ENCODE results near the gene CRTC3.
"Not testable (repeated sequence)": the region's sequence is repeated elsewhere in the genome, so short reads cannot be mapped to it uniquely, and the experiment has no call there.

CRTC3 gene

DNA sequence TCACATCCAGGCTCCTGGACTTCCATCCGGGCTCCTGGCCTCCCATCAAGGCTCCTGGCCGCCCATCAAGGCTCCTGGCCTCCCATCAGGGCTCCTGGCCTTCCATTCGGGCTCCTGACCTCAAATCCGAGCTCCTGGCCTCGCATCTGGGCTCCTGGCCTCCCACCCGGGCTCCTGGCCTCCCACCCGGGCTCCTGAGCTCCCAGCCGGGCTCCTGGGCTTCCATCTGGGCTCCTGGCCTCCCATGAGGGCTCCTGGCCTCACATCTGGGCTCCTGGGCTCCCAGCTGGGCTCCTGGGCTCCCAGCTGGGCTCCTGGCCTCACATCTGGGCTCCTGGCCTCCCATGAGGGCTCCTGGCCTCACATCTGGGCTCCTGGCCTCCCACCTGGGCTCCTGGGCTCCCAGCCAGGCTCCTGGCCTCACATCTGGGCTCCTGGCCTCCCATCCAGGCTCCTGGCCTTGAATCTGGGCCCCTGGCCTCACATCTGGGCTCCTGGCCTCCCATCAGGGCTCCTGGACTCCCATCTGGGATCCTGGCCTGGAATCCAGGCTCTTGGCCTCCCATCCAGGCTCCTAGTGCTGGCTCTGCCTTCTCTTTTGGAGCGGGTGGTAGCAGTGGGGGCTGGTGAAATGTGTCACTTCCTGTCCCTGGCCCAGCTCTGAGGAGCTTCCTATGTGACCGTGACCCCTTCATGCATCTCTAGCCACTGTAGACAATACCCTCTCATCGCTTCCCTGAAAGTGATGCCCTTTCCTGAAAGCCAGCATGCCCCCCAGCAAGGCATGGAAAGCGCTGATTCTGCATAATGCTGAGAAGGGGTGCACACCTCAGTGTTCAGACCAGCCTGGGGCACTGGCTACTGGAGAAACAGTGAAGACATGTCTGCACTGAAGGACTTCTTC, 124.8 kb downstream of the CRTC3 start:
- CTCF ChIA-PET, result no interaction called here
- TF ChIP-seq SP1 (IDR thresholded peaks at IDR 0.05) (no peak), ELF4 (IDR thresholded peaks at IDR 0.05) (no peak), BHLHE40 (IDR thresholded peaks at IDR 0.05; ENCODE audit: borderline replicate concordance) (no peak), FOXK2 (IDR thresholded peaks at IDR 0.05) (no peak), HDGF (IDR thresholded peaks at IDR 0.05; ENCODE audit: borderline replicate concordance) (no peak), NFRKB (IDR thresholded peaks at IDR 0.05) (no peak), LEF1 (IDR thresholded peaks at IDR 0.05; ENCODE audit: borderline replicate concordance) (no peak), ARNT (IDR thresholded peaks at IDR 0.05) (no peak), ZNF384 (IDR thresholded peaks at IDR 0.05) (no peak), CTBP1 (IDR thresholded peaks at IDR 0.05; ENCODE audit: borderline replicate concordance) (no peak), TARDBP (IDR thresholded peaks at IDR 0.05) (no peak), SUZ12 (IDR thresholded peaks at IDR 0.05) (no peak), L3MBTL2 (conservative IDR thresholded peaks at IDR 0.05) (no peak), FOXA1 (IDR thresholded peaks at IDR 0.05) (no peak)
- TF ChIP-seq, protein P1, sequence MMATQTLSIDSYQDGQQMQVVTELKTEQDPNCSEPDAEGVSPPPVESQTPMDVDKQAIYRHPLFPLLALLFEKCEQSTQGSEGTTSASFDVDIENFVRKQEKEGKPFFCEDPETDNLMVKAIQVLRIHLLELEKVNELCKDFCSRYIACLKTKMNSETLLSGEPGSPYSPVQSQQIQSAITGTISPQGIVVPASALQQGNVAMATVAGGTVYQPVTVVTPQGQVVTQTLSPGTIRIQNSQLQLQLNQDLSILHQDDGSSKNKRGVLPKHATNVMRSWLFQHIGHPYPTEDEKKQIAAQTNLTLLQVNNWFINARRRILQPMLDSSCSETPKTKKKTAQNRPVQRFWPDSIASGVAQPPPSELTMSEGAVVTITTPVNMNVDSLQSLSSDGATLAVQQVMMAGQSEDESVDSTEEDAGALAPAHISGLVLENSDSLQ (IDR thresholded peaks at IDR 0.05), result no peak
- POLR2A ChIA-PET, result interaction anchor here (0.6 to 1.1 kb wide), 2 partner anchors 63 to 278 kb away, joined by 3 to 4 read pairs; partner anchors contain the start of genes BLM and HDDC3
- DNase-seq (ENCODE audit: extremely low spot score), result no peak

- CTCF ChIA-PET; DNase-seq (ENCODE audit: extremely low spot score); POLR2A ChIA-PET: not testable (repeated sequence)
These were observed 127.9 kb downstream of the CRTC3 start for GRCh38 chr15:90657520-90658172.

DNA sequence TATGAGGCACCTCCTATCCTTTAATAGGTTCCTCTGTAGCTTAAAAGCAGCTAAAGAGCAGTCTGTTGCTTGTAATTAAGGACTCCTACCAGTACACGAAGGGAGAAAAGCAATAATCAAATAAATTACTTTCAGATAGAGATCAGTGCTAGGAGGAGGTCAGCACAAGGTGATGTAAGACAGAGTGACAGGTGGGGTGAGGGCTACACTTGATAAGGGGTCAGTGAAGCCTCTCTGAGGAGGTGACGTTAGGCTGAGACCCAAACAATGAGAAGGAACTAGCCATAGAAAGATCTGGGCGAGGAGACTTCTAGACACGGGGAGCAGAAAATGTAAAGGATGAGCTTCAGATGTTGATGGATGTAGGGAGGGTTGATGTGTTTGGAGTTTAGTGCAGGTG, 129.8 kb downstream of the CRTC3 start:
- no peak for DNase-seq (ENCODE audit: extremely low spot score)
- ChIA-PET POLR2A (interaction anchor here (1.0 kb wide), 1 partner anchor 277 kb away, joined by 3 read pairs; no protein-coding TSS in a partner anchor), CTCF (interaction anchor here (1.1 to 1.3 kb wide), 2 partner anchors 11 to 12 kb away, joined by 4 read pairs; no protein-coding TSS in a partner anchor)
- TF ChIP-seq ARNT (IDR thresholded peaks at IDR 0.05), result no peak
- no peak for TF ChIP-seq SP1 (IDR thresholded peaks at IDR 0.05)
- no peak for TF ChIP-seq CTBP1 (IDR thresholded peaks at IDR 0.05; ENCODE audit: borderline replicate concordance)
- no peak for TF ChIP-seq ZNF384 (IDR thresholded peaks at IDR 0.05)
- TF ChIP-seq, protein P1 (IDR thresholded peaks at IDR 0.05), result no peak
- TF ChIP-seq L3MBTL2 (conservative IDR thresholded peaks at IDR 0.05), result no peak
- TF ChIP-seq SUZ12 (IDR thresholded peaks at IDR 0.05), result no peak
- no peak for TF ChIP-seq BHLHE40 (IDR thresholded peaks at IDR 0.05; ENCODE audit: borderline replicate concordance)
- no peak for TF ChIP-seq FOXM1 (IDR thresholded peaks at IDR 0.05; ENCODE audit: borderline replicate concordance)
- no peak for TF ChIP-seq TARDBP (IDR thresholded peaks at IDR 0.05)
- TF ChIP-seq ELF4 (IDR thresholded peaks at IDR 0.05), result no peak
- TF ChIP-seq FOXA1 (IDR thresholded peaks at IDR 0.05), result no peak
- TF ChIP-seq HDGF (IDR thresholded peaks at IDR 0.05; ENCODE audit: borderline replicate concordance), result no peak
- no peak for TF ChIP-seq NFRKB (IDR thresholded peaks at IDR 0.05)

DNA sequence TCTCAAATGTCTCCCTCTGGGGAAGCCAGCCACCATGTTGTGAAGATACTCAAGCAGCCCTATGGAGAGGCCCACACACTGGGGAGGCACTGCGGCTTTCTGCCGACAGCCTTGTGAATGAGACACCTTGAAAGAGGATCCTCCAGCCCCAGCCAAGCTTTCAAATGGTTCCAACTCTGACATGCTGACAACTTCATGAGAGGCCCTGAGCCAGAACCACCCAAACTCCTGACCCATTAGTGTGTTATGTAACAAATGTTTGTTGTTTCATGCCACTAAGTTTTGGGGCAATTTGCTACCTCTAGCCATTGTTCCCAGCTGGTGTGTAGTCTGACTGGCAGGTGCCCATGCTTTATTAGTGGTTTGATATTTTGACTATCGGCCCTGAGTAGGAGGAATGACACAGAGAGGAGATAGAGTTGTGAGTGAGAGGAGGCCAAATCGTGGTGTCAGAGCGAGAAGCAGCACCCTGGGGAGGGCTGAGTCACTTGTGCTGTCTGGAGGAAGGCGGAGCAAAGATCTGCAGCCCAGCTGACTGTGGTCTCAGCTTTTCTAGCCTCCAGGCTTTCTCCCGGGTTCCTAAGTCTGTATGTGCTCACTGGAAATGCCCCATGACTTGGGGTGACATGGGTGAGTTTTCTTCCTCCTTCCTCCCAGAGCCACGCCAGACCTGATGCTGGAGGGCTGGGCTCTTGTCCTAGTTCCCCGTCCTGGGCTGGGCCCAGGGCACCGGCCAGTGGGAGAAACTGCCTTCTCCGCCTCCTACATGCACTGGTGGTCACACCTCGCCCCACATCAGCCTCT, 130.7 kb downstream of the CRTC3 start:
- TF ChIP-seq SUZ12 (IDR thresholded peaks at IDR 0.05) (no peak), CTBP1 (IDR thresholded peaks at IDR 0.05; ENCODE audit: borderline replicate concordance) (no peak), SP1 (IDR thresholded peaks at IDR 0.05) (no peak), FOXM1 (IDR thresholded peaks at IDR 0.05; ENCODE audit: borderline replicate concordance) (no peak), FOXK2 (IDR thresholded peaks at IDR 0.05) (no peak), BHLHE40 (IDR thresholded peaks at IDR 0.05; ENCODE audit: borderline replicate concordance) (no peak), ZNF384 (IDR thresholded peaks at IDR 0.05) (no peak), LEF1 (IDR thresholded peaks at IDR 0.05; ENCODE audit: borderline replicate concordance) (no peak), TARDBP (IDR thresholded peaks at IDR 0.05) (no peak)
- TF ChIP-seq, protein P1 (IDR thresholded peaks at IDR 0.05), result no peak; the same call in 1 of the 2 replicates
- ChIA-PET POLR2A (interaction anchor here (1.0 kb wide), 1 partner anchor 276 kb away, joined by 3 read pairs; no protein-coding TSS in a partner anchor), CTCF (interaction anchor here (1.1 kb wide), 1 partner anchor 12 kb away, joined by 4 read pairs; no protein-coding TSS in a partner anchor)
- peak; percentile 52 for DNase-seq (ENCODE audit: extremely low spot score)

DNA sequence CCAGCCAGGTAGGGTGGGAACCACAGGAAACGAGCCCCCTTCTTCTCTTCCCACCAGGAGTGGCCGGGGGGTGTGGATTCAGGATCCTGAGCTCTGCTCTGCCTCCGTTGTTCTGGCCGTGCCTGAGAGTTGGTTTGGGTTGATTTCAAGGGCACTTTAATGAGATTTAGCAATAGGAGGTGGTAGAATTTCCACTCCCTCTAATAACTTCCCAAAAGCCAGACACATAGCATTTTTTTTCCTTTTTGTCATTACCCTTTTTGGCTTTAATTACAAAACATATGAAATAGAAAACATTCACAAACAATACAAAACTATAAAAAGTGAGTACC, 131.2 kb downstream of the CRTC3 start:
- POLR2A ChIA-PET; DNase-seq (ENCODE audit: extremely low spot score); CTCF ChIA-PET: not testable (repeated sequence)

GRCh38 chr15:90664081-90664461, 134.3 kb downstream of the CRTC3 start:
- POLR2A ChIA-PET; DNase-seq (ENCODE audit: extremely low spot score): not testable (repeated sequence)
- CTCF ChIA-PET, result interaction anchor here (0.6 to 0.7 kb wide), 4 partner anchors 32 to 337 kb away, joined by 3 to 7 read pairs (median 4); no protein-coding TSS in a partner anchor
